Measurements from ENCODE around the gene PHACTR3. TPM values are rescaled to one million over a fixed set of nuclear protein-coding genes. Genes with fewer than 3 reads are reported as not detected.
A peak's percentile ranks its signal among the peaks of the same experiment; 100 is the strongest.

PHACTR3 gene
- total and polyA plus RNA-seq, 7 experiments from 2014 or later, result 0.49 TPM; not detected in 6

GRCh38 chr20:59600472-59600871 lies 3.9 kb upstream of the PHACTR3 start:
- H3K36me3 ChIP-seq (ENCODE audit: control insufficient read depth in 2 of 3, insufficient read depth in 3 of 3, low read length in 3 of 3), result no peaks in the 10 kb centered on the region
- Mint-ChIP-seq H3K27me3 (peaks cover 45 to 68% (median 58%) of the 10 kb centered on the region in 5 donors), H3K36me3 (no peaks in the 10 kb centered on the region), H3K4me1 (peaks cover 0 to 4% (median 4%) of the 10 kb centered on the region in 7 donors), H3K9me3 (no peaks in the 10 kb centered on the region), H3K4me3 (no peak overlapping the region), H3K27ac (no peak overlapping the region)
- H3K4me3 ChIP-seq (ENCODE audit: low read length), result no peak overlapping the region
- H3K9me3 ChIP-seq (ENCODE audit: control insufficient read depth in 2 of 3, low read length in 3 of 3), result no peaks in the 10 kb centered on the region
- POLR2A ChIA-PET, result no interaction called here
- H3K27me3 ChIP-seq (ENCODE audit: control insufficient read depth in 2 of 2, insufficient read depth in 2 of 2, low read length in 2 of 2), result no peaks in the 10 kb centered on the region
- ATAC-seq, result no peak
- no peak for DNase-seq
- H3K27ac ChIP-seq (ENCODE audit: low read depth, low read length), result no peak overlapping the region
- H3K4me1 ChIP-seq (ENCODE audit: control insufficient read depth in 2 of 2, insufficient read depth in 2 of 2, low read length in 2 of 2), result no peaks in the 10 kb centered on the region
- CTCF ChIA-PET, result no interaction called here
- intact Hi-C loops (cut with micrococcal nuclease), result no loop called here

GRCh38 chr20:59602546-59603080 lies 1.7 kb upstream of the PHACTR3 start:
- Mint-ChIP-seq H3K9me3 (no peaks in the 10 kb centered on the region), H3K27ac (no peak overlapping the region), H3K27me3 (peaks cover 57 to 80% (median 69%) of the 10 kb centered on the region in 5 donors), H3K36me3 (no peaks in the 10 kb centered on the region), H3K4me1 (peaks cover 0 to 4% (median 4%) of the 10 kb centered on the region in 7 donors), H3K4me3 (no peak overlapping the region)
- no peak for ATAC-seq
- no peaks in the 10 kb centered on the region for H3K9me3 ChIP-seq (ENCODE audit: control insufficient read depth in 2 of 3, low read length in 3 of 3)
- no peak for DNase-seq
- no peaks in the 10 kb centered on the region for H3K36me3 ChIP-seq (ENCODE audit: control insufficient read depth in 2 of 3, insufficient read depth in 3 of 3, low read length in 3 of 3)
- no peak overlapping the region for H3K4me3 ChIP-seq (ENCODE audit: low read length)
- H3K27me3 ChIP-seq (ENCODE audit: control insufficient read depth in 2 of 2, insufficient read depth in 2 of 2, low read length in 2 of 2), result no peaks in the 10 kb centered on the region
- ChIA-PET CTCF (interaction anchor here (0.6 kb wide), 1 partner anchor 14 kb away, joined by 3 read pairs; no protein-coding TSS in a partner anchor), POLR2A (no interaction called here)
- H3K27ac ChIP-seq (ENCODE audit: low read depth, low read length), result no peak overlapping the region
- intact Hi-C loops (cut with micrococcal nuclease), result no loop called here
- no peaks in the 10 kb centered on the region for H3K4me1 ChIP-seq (ENCODE audit: control insufficient read depth in 2 of 2, insufficient read depth in 2 of 2, low read length in 2 of 2)

- ChIA-PET POLR2A (no interaction called here), CTCF (interaction anchor here (0.6 kb wide), 1 partner anchor 15 kb away, joined by 3 read pairs; no protein-coding TSS in a partner anchor)
- H3K27me3 ChIP-seq (ENCODE audit: control insufficient read depth in 2 of 2, insufficient read depth in 2 of 2, low read length in 2 of 2), result no peaks in the 10 kb centered on the region
- H3K4me1 Mint-ChIP-seq, result peaks cover 0 to 4% (median 4%) of the 10 kb centered on the region in 7 donors
- H3K4me3 Mint-ChIP-seq, result no peak overlapping the region
- DNase-seq, result no peak
- no peaks in the 10 kb centered on the region for H3K9me3 Mint-ChIP-seq
- H3K9me3 ChIP-seq (ENCODE audit: control insufficient read depth in 2 of 3, low read length in 3 of 3), result no peaks in the 10 kb centered on the region
- H3K27ac Mint-ChIP-seq, result no peak overlapping the region
- H3K36me3 Mint-ChIP-seq, result no peaks in the 10 kb centered on the region
- no peak overlapping the region for H3K27ac ChIP-seq (ENCODE audit: low read depth, low read length)
- intact Hi-C loops (cut with micrococcal nuclease), result no loop called here
- H3K36me3 ChIP-seq (ENCODE audit: control insufficient read depth in 2 of 3, insufficient read depth in 3 of 3, low read length in 3 of 3), result no peaks in the 10 kb centered on the region
- peaks cover 57 to 78% (median 70%) of the 10 kb centered on the region in 5 donors for H3K27me3 Mint-ChIP-seq
- no peak for ATAC-seq
- H3K4me1 ChIP-seq (ENCODE audit: control insufficient read depth in 2 of 2, insufficient read depth in 2 of 2, low read length in 2 of 2), result no peaks in the 10 kb centered on the region
- H3K4me3 ChIP-seq (ENCODE audit: low read length), result no peak overlapping the region
Observed at GRCh38 chr20:59603176-59603575, 1.2 kb upstream of the PHACTR3 start.

DNA sequence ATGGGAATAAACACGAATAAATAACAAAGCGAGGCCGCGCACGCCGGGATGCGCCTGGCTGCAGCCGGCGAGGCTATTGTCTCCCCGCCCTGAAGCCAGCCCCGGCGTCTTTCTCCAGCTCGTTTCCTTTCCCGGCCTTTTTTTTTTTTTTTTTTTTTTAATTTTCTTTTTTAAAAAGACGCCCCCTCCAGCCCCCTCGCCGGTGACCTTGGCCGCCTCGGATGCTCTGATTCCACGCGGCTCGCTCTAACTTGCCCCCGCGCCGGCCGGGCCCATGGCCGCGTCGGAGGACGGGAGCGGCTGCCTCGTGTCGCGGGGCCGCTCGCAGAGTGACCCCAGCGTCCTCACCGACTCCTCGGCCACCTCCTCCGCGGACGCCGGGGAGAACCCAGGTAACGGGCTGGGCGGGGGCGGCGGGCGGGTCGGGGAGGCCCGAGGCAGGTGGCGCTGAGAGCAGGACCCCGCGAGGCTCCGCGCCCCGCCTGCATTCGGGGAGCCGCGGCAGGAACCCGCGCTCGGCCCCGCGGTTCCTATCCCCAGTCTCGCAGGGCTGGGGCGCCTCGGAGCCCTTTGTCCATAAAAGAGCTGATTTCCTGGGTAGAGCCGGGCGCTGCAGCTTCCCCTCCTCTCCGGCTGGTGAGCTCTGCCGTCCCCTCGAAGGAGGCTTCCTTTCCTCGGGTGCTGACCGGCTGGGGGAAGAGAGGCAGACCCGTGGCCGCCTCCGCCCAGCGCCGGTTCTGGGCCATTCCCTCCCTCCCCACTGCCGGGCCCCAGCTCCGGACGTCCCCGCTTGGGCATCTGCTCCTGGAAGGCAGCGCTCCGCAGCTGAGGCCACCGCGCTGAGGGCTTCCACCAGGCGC lies 631 bp downstream of the PHACTR3 start:
- Histone ChIP-seq H3K4me3 (ENCODE audit: low read length) (no peak overlapping the region), H3K4me1 (ENCODE audit: control insufficient read depth in 2 of 2, insufficient read depth in 2 of 2, low read length in 2 of 2) (no peaks in the 10 kb centered on the region), H3K27me3 (ENCODE audit: control insufficient read depth in 2 of 2, insufficient read depth in 2 of 2, low read length in 2 of 2) (no peaks in the 10 kb centered on the region), H3K36me3 (ENCODE audit: control insufficient read depth in 2 of 3, insufficient read depth in 3 of 3, low read length in 3 of 3) (no peaks in the 10 kb centered on the region), H3K9me3 (ENCODE audit: control insufficient read depth in 2 of 3, low read length in 3 of 3) (no peaks in the 10 kb centered on the region), H3K27ac (ENCODE audit: low read depth, low read length) (no peak overlapping the region)
- H3K27ac Mint-ChIP-seq, result no peak overlapping the region
- H3K4me1 Mint-ChIP-seq, result peaks cover 0 to 4% (median 0%) of the 10 kb centered on the region in 7 donors
- ChIA-PET POLR2A (no interaction called here), CTCF (no interaction called here)
- intact Hi-C loops (cut with micrococcal nuclease), result no loop called here
- H3K36me3 Mint-ChIP-seq, result no peaks in the 10 kb centered on the region
- DNase-seq (no peak), ATAC-seq (no peak)
- H3K9me3 Mint-ChIP-seq, result no peaks in the 10 kb centered on the region
- H3K4me3 Mint-ChIP-seq, result peak overlapping the region in 2 of 10 donors; percentile 11 to 37
- H3K27me3 Mint-ChIP-seq, result peaks cover 58 to 79% (median 67%) of the 10 kb centered on the region in 5 donors

- H3K4me1 Mint-ChIP-seq, result peaks cover 0 to 4% (median 0%) of the 10 kb centered on the region in 7 donors
- no peaks in the 10 kb centered on the region for H3K9me3 Mint-ChIP-seq
- H3K27me3 ChIP-seq (ENCODE audit: control insufficient read depth in 2 of 2, insufficient read depth in 2 of 2, low read length in 2 of 2), result no peaks in the 10 kb centered on the region
- ChIA-PET CTCF (no interaction called here), POLR2A (no interaction called here)
- H3K4me1 ChIP-seq (ENCODE audit: control insufficient read depth in 2 of 2, insufficient read depth in 2 of 2, low read length in 2 of 2), result no peaks in the 10 kb centered on the region
- peaks cover 56 to 73% (median 63%) of the 10 kb centered on the region in 5 donors for H3K27me3 Mint-ChIP-seq
- no peak for ATAC-seq
- no peak for DNase-seq
- no peaks in the 10 kb centered on the region for H3K9me3 ChIP-seq (ENCODE audit: control insufficient read depth in 2 of 3, low read length in 3 of 3)
- no peaks in the 10 kb centered on the region for H3K36me3 ChIP-seq (ENCODE audit: control insufficient read depth in 2 of 3, insufficient read depth in 3 of 3, low read length in 3 of 3)
- H3K36me3 Mint-ChIP-seq, result no peaks in the 10 kb centered on the region
- H3K4me3 Mint-ChIP-seq, result peak overlapping the region in 2 of 10 donors; percentile 6 to 52
- H3K4me3 ChIP-seq (ENCODE audit: low read length), result no peak overlapping the region
- no peak overlapping the region for H3K27ac Mint-ChIP-seq
- H3K27ac ChIP-seq (ENCODE audit: low read depth, low read length), result no peak overlapping the region
- intact Hi-C loops (cut with micrococcal nuclease), result no loop called here
Observed at GRCh38 chr20:59605601-59606364, 1.4 kb downstream of the PHACTR3 start.

- POLR2A ChIA-PET, result no interaction called here
- no peak overlapping the region for H3K27ac ChIP-seq (ENCODE audit: low read depth, low read length)
- no peak for ATAC-seq
- intact Hi-C loops (cut with micrococcal nuclease), result no loop called here
- H3K36me3 ChIP-seq (ENCODE audit: control insufficient read depth in 2 of 3, insufficient read depth in 3 of 3, low read length in 3 of 3), result no peaks in the 10 kb centered on the region
- Mint-ChIP-seq H3K4me3 (peak overlapping the region in 1 of 10 donors; percentile 5), H3K9me3 (no peaks in the 10 kb centered on the region), H3K36me3 (no peaks in the 10 kb centered on the region), H3K4me1 (peaks cover 0 to 4% (median 0%) of the 10 kb centered on the region in 7 donors), H3K27me3 (peaks cover 51 to 73% (median 65%) of the 10 kb centered on the region in 5 donors), H3K27ac (no peak overlapping the region)
- no peak overlapping the region for H3K4me3 ChIP-seq (ENCODE audit: low read length)
- CTCF ChIA-PET, result no interaction called here
- H3K9me3 ChIP-seq (ENCODE audit: control insufficient read depth in 2 of 3, low read length in 3 of 3), result no peaks in the 10 kb centered on the region
- H3K4me1 ChIP-seq (ENCODE audit: control insufficient read depth in 2 of 2, insufficient read depth in 2 of 2, low read length in 2 of 2), result no peaks in the 10 kb centered on the region
- no peak for DNase-seq
- H3K27me3 ChIP-seq (ENCODE audit: control insufficient read depth in 2 of 2, insufficient read depth in 2 of 2, low read length in 2 of 2), result no peaks in the 10 kb centered on the region
Observed at GRCh38 chr20:59606566-59606965, 2.2 kb downstream of the PHACTR3 start.

All from naive thymus-derived CD4-positive, alpha-beta T cell (primary cell).